Measurements from ENCODE around the gene EFCC1.
A peak's percentile ranks its signal among the peaks of the same experiment; 100 is the strongest.

Gene EFCC1

GRCh38 chr3:128994581-128995546 is 6.2 kb upstream of the EFCC1 start:
- peak overlapping the region; percentile 56; the same call in 1 of the 2 replicates for H3K4me3 ChIP-seq (ENCODE audit: low read depth, low read length)

GRCh38 chr3:128995737-128996136 is 5.4 kb upstream of the EFCC1 start:
- DNase-seq (ENCODE audit: low read depth), result no peak
- no peak overlapping the region for H3K4me3 ChIP-seq (ENCODE audit: low read depth, low read length)
- no peak for TF ChIP-seq CTCF (IDR thresholded peaks at IDR 0.05; ENCODE audit: control insufficient read depth, extremely low read depth, insufficient read depth)

More at GRCh38 chr3:128994581-128995546, 6.2 kb upstream of the EFCC1 start:
- TF ChIP-seq CTCF (IDR thresholded peaks at IDR 0.05; ENCODE audit: control insufficient read depth, extremely low read depth, insufficient read depth), result no peak
- DNase-seq (ENCODE audit: low read depth), result no peak

GRCh38 chr3:128996200-128996599 is 4.9 kb upstream of the EFCC1 start:
- H3K4me3 ChIP-seq (ENCODE audit: low read depth, low read length), result no peak overlapping the region
- TF ChIP-seq CTCF (IDR thresholded peaks at IDR 0.05; ENCODE audit: control insufficient read depth, extremely low read depth, insufficient read depth), result no peak
- DNase-seq (ENCODE audit: low read depth), result no peak

- DNase-seq (ENCODE audit: low read depth), result no peak
- no peak for TF ChIP-seq CTCF (IDR thresholded peaks at IDR 0.05; ENCODE audit: control insufficient read depth, extremely low read depth, insufficient read depth)
- no peak overlapping the region for H3K4me3 ChIP-seq (ENCODE audit: low read depth, low read length)
These were observed 4.4 kb upstream of the EFCC1 start for GRCh38 chr3:128996726-128997125.

GRCh38 chr3:128997486-128998133 is 3.5 kb upstream of the EFCC1 start:
- no peak for DNase-seq (ENCODE audit: low read depth)
- no peak overlapping the region for H3K4me3 ChIP-seq (ENCODE audit: low read depth, low read length)
- TF ChIP-seq CTCF (IDR thresholded peaks at IDR 0.05; ENCODE audit: control insufficient read depth, extremely low read depth, insufficient read depth), result no peak

GRCh38 chr3:128998561-128998960 is 2.5 kb upstream of the EFCC1 start:
- no peak overlapping the region for H3K4me3 ChIP-seq (ENCODE audit: low read depth, low read length)
- TF ChIP-seq CTCF (IDR thresholded peaks at IDR 0.05; ENCODE audit: control insufficient read depth, extremely low read depth, insufficient read depth), result no peak
- no peak for DNase-seq (ENCODE audit: low read depth)

All from LNCaP clone FGC (cell line).